IMR-90 (cell line): ENCODE results near the gene GTF2A2. TPM values are rescaled to one million over a fixed set of nuclear protein-coding genes. Genes with fewer than 3 reads are reported as not detected.

ENCODE experiments used
- ATAC-seq: fragments of 200-7000 bp; cut with Tn5 transposase; 2 replicates; pipeline ENCODE4 v1.9.1; 2020; ENCODE audit warnings: low read depth, mild to moderate bottlenecking, moderate library complexity
- BruUV-seq: library from RNA; stranded (reverse); fragments of 400-500 nt; replicated peaks from 2 replicates; lab custom pipeline; 2021; lab: Mats Ljungman, UMichigan
- CTCF ChIA-PET: fragments of 300-600 bp; formaldehyde crosslinking; extraction: SDS; loops from one replicate; lab custom pipeline; 2021; ENCODE audit warnings: antibody characterized with exemption; lab: Yijun Ruan, JAX
- POLR2A ChIA-PET: fragments of 300-600 bp; sonication (Branson Sonifier 250); formaldehyde crosslinking; loops from one replicate; lab custom pipeline; 2022; ENCODE audit warnings: antibody characterized with exemption; ENCODE audit not compliant: unreplicated experiment; lab: Charles Lee
- DNase-seq: peaks from one replicate; pipeline ENCODE4 v3.0.0; 2013
- H2AFZ ChIP-seq: replicated peaks from 2 replicates; pipeline ENCODE3; 2013; ENCODE audit warnings: low read length, mild to moderate bottlenecking; ENCODE audit not compliant: poor library complexity
- H2AK5ac ChIP-seq: 2 replicates; pipeline ENCODE4 v1.6.1; 2013; ENCODE audit warnings: low read depth, low read length, inconsistent platforms
- H2AK9ac ChIP-seq: replicated peaks from 2 replicates; pipeline ENCODE3; 2013; ENCODE audit warnings: mild to moderate bottlenecking, low read depth, low read length, moderate library complexity; ENCODE audit not compliant: poor library complexity
- H2BK120ac ChIP-seq: 2 replicates; pipeline ENCODE4 v1.6.1; 2013; ENCODE audit warnings: low read depth, low read length, inconsistent platforms
- H2BK15ac ChIP-seq: 3 replicates; pipeline ENCODE4 v1.6.1; 2013; ENCODE audit warnings: low read depth, low read length, inconsistent platforms
- H2BK20ac ChIP-seq: 2 replicates; pipeline ENCODE4 v1.6.1; 2013; ENCODE audit warnings: low read depth, mild to moderate bottlenecking, inconsistent platforms, low read length, moderate library complexity
- H2BK5ac ChIP-seq: 2 replicates; pipeline ENCODE4 v1.6.1; 2013; ENCODE audit warnings: mild to moderate bottlenecking, low read depth, low read length, inconsistent platforms; ENCODE audit not compliant: poor library complexity, severe bottlenecking
- H3K14ac ChIP-seq: replicated peaks from 2 replicates; pipeline ENCODE4 v1.6.1; 2013; ENCODE audit warnings: low read depth, low read length, inconsistent platforms
- H3K18ac ChIP-seq: 2 replicates; pipeline ENCODE4 v1.6.1; 2013; ENCODE audit warnings: low read depth, low read length, control low read depth
- H3K23ac ChIP-seq: 2 replicates; pipeline ENCODE4 v1.6.1; 2013; ENCODE audit warnings: low read depth, low read length, inconsistent platforms
- H3K27ac ChIP-seq: 2 replicates; pipeline ENCODE4 v1.5.1; 2013; ENCODE audit warnings: mild to moderate bottlenecking, control low read depth, low read length; ENCODE audit not compliant: insufficient read depth
- H3K27me3 ChIP-seq: 2 replicates; pipeline ENCODE4 v1.6.1; 2013; ENCODE audit warnings: low read length; ENCODE audit not compliant: control insufficient read depth, insufficient read depth
- H3K36me3 ChIP-seq: 2 replicates; pipeline ENCODE4 v1.6.1; 2013; ENCODE audit warnings: low read length, mixed read lengths; ENCODE audit not compliant: control insufficient read depth, insufficient read depth
- H3K4ac ChIP-seq: 2 replicates; pipeline ENCODE4 v1.6.1; 2013; ENCODE audit warnings: low read depth, low read length, inconsistent platforms
- H3K4me1 ChIP-seq: 2 replicates; pipeline ENCODE4 v1.6.1; 2013; ENCODE audit warnings: low read length, mixed read lengths; ENCODE audit not compliant: control insufficient read depth, insufficient read depth
- H3K4me2 ChIP-seq: 2 replicates; pipeline ENCODE4 v1.6.1; 2013; ENCODE audit warnings: low read depth, mild to moderate bottlenecking, control low read depth, low read length, moderate library complexity
- H3K4me3 ChIP-seq: 2 replicates; pipeline ENCODE4 v1.5.1; 2013; ENCODE audit warnings: low read depth, mild to moderate bottlenecking, control low read depth, low read length, moderate library complexity; ENCODE audit not compliant: insufficient read depth
- H3K56ac ChIP-seq: 2 replicates; pipeline ENCODE4 v1.6.1; 2013; ENCODE audit warnings: low read length, inconsistent platforms; ENCODE audit not compliant: insufficient read depth; ENCODE audit errors: extremely low read depth
- H3K79me1 ChIP-seq, 2 experiments: 2 replicates each; pipeline ENCODE4 v1.6.1; 2013; ENCODE audit warnings: low read length in 2 of 2, inconsistent platforms in 1 of 2, low read depth in 1 of 2
- H3K9ac ChIP-seq: 2 replicates; pipeline ENCODE4 v1.6.1; 2013; ENCODE audit warnings: low read depth, low read length, control low read depth
- H3K9me1 ChIP-seq: 2 replicates; pipeline ENCODE4 v1.6.1; 2013; ENCODE audit warnings: low read length, inconsistent platforms; ENCODE audit not compliant: insufficient read depth
- H3K9me3 ChIP-seq: 2 replicates; pipeline ENCODE4 v1.6.1; 2013; ENCODE audit warnings: low read length; ENCODE audit not compliant: control insufficient read depth, insufficient read depth
- H4K20me1 ChIP-seq: 2 replicates; pipeline ENCODE4 v1.6.1; 2013; ENCODE audit warnings: low read length, inconsistent platforms; ENCODE audit not compliant: insufficient read depth
- H4K5ac ChIP-seq: 2 replicates; pipeline ENCODE4 v1.6.1; 2013; ENCODE audit warnings: mild to moderate bottlenecking, low read depth, low read length, control low read depth
- H4K8ac ChIP-seq, 2 experiments: 2 replicates each; pipeline ENCODE4 v1.6.1; 2013; ENCODE audit warnings: low read depth in 2 of 2, low read length in 2 of 2, control low read depth in 1 of 2, inconsistent platforms in 1 of 2
- H4K91ac ChIP-seq: 2 replicates; pipeline ENCODE4 v1.6.1; 2013; ENCODE audit warnings: low read depth, low read length, inconsistent platforms; ENCODE audit not compliant: insufficient read depth
- CEBPB ChIP-seq: IDR thresholded peaks from 2 replicates; pipeline ENCODE4 v1.6.1; 2012; ENCODE audit warnings: low read depth, low read length, improper control_type of control experiment
- CHD1 ChIP-seq: IDR thresholded peaks from 2 replicates; pipeline ENCODE4 v1.6.1; 2012; ENCODE audit warnings: low read depth, low read length, improper control_type of control experiment
- MAZ ChIP-seq: IDR thresholded peaks from 2 replicates; pipeline ENCODE4 v1.6.1; 2012; ENCODE audit warnings: low read depth, mild to moderate bottlenecking, low read length, improper control_type of control experiment, moderate library complexity, borderline replicate concordance
- NFE2L2 ChIP-seq: fragments of 150-350 bp; IDR thresholded peaks from 2 replicates; pipeline ENCODE4 v1.6.1; 2016; ENCODE audit warnings: low read depth, mild to moderate bottlenecking, low read length
- SMC3 ChIP-seq: fragments of 150-350 bp; IDR thresholded peaks from 2 replicates; pipeline ENCODE4 v1.6.1; 2016; ENCODE audit warnings: low read depth, mild to moderate bottlenecking, antibody characterized with exemption, low read length, moderate library complexity
- WGBS, 2 experiments: methylation state at CpG; one replicate each; pipeline versions ENCODE4 v1.1.5 to v1.1.7; 2013; ENCODE audit warnings: missing lambda C conversion rate in 2 of 2; ENCODE audit not compliant: insufficient read length in 1 of 2; ENCODE audit errors: extremely low coverage in 2 of 2; 5-methylcytosine and 5-hydroxymethylcytosine counted together
- dilution Hi-C: fragments of 300-500 bp; cut with HindIII; formaldehyde crosslinking; loops from one replicate; pipeline ENCODE4 v1.14.3; 2018; ENCODE audit warnings: low sequenced_read_pairs; ENCODE audit not compliant: unreplicated experiment
- in situ Hi-C: fragments of 300-500 bp; cut with MboI; formaldehyde crosslinking; loops from 3 replicates; pipeline ENCODE4 v1.14.3; 2019; ENCODE audit warnings: low sequenced_read_pairs, inconsistent platforms, mixed read lengths
- intact Hi-C: fragments of 100-400 bp; cut with micrococcal nuclease; formaldehyde crosslinking; loops from 2 replicates; pipeline ENCODE4 v1.10.0; 2022
- polyA plus RNA-seq, 3 experiments: library from polyadenylated mRNA; depleted of rRNA; stranded (reverse); fragments of >200 nt; gene quantifications; 2 replicates each; pipeline ENCODE4 v1.2.3, GENCODE V29; 2012; ENCODE audit warnings: low replicate concordance in 1 of 3
- total RNA-seq: library from RNA; depleted of rRNA; stranded (reverse); fragments of >200 nt; gene quantifications from 2 replicates; pipeline ENCODE4 v1.2.3, GENCODE V29; 2012

GTF2A2 gene
- total and polyA plus RNA-seq, 2 of the 4 experiments (the other 2 are of a cell fraction), result 10.2 to 29.9 TPM

- Histone ChIP-seq H3K56ac (peak overlapping the region; percentile 77), H2AK9ac (peak overlapping the region; percentile 92), H3K9me3 (no peaks in the 10 kb centered on the region), H4K8ac (peak overlapping the region; percentile 35 to 70), H4K5ac (peak overlapping the region; percentile 38), H2BK15ac (no peak overlapping the region), H2BK20ac (no peak overlapping the region), H4K20me1 (peaks cover 44% of the 10 kb centered on the region), H4K91ac (peak overlapping the region; percentile 61), H3K4ac (peak overlapping the region; percentile 91), H3K23ac (peak overlapping the region; percentile 82), H3K9ac (peak overlapping the region; percentile 84), H2AFZ (peak overlapping the region; percentile 97), H3K14ac (peak overlapping the region; percentile 66), H2BK120ac (peak overlapping the region; percentile 1; the same call in 1 of the 2 replicates), H3K79me1 (peaks cover 0 to 17% of the 10 kb centered on the region in 2 experiments; a peak in 2 of 4 replicates), H3K4me3 (peak overlapping the region; percentile 86), H2BK5ac (peak overlapping the region; percentile 79), H3K27me3 (no peaks in the 10 kb centered on the region), H3K18ac (peak overlapping the region; percentile 12), H2AK5ac (peak overlapping the region; percentile 46; the same call in 1 of the 2 replicates), H3K36me3 (peaks cover under 1% of the 10 kb centered on the region; the same call in 1 of the 2 replicates), H3K9me1 (peaks cover 3% of the 10 kb centered on the region), H3K4me2 (peak overlapping the region; percentile 89), H3K4me1 (peaks cover 5% of the 10 kb centered on the region), H3K27ac (peak overlapping the region; percentile 88)
- DNase-seq (peak; percentile 77), ATAC-seq (0 out of 2 replicates have a peak, but pooled peaks have one; percentile 0)
- WGBS, 2 experiments, result 6% methylated on average over 4 of the region's 15 CpGs; no CpG with 5 or more reads in 1 of the 2 experiments
- in situ Hi-C loops (loop anchor here (25.0 kb wide), 1 partner anchor 749 kb away; no protein-coding TSS in a partner anchor), dilution Hi-C loops (no loop called here), intact Hi-C loops (loop anchor here (10.0 kb wide), 1 partner anchor 786 kb away; the partner anchor contains the start of gene ICE2)
- TF ChIP-seq CHD1 (0 out of 2 replicates have a peak, but pooled peaks have one; percentile 21), MAZ (no peak), NFE2L2 (no peak), SMC3 (no peak), CEBPB (peak; percentile 83)
- CTCF ChIA-PET, result interaction anchor here (0.5 to 0.6 kb wide), 2 partner anchors 155 to 439 kb away, joined by 3 to 4 read pairs; no protein-coding TSS in a partner anchor
- POLR2A ChIA-PET, result interaction anchor here (1.5 kb wide), 1 partner anchor 31 kb away, joined by 3 read pairs; the partner anchor contains the start of gene GTF2A2
- BruUV-seq, result TSS peak; percentile 34
Observed at GRCh38 chr15:59688423-59688781, 31.1 kb upstream of the GTF2A2 start.
